Skin of body (tissue), 3 donors: ENCODE results near the gene COG6. TPM values are rescaled to one million over a fixed set of nuclear protein-coding genes. Genes with fewer than 3 reads are reported as not detected.

Experiments
- DNase-seq: peaks from one replicate; lab custom pipeline; 2025; lab: John Stamatoyannopoulos, UW
- small RNA-seq: library from RNA; depleted of rRNA; stranded (forward); fragments of <200 nt; gene quantifications from one replicate; pipeline ENCODE3, GENCODE V24; 2014; ENCODE audit warnings: low replicate concordance
- total RNA-seq: library from RNA; depleted of rRNA; stranded (reverse); fragments of >200 nt; gene quantifications from one replicate; pipeline ENCODE4 v1.2.3, GENCODE V29; 2014

The COG6 gene
- total RNA-seq, 1 donor from 2014 or later, result 40.6 TPM

DNA sequence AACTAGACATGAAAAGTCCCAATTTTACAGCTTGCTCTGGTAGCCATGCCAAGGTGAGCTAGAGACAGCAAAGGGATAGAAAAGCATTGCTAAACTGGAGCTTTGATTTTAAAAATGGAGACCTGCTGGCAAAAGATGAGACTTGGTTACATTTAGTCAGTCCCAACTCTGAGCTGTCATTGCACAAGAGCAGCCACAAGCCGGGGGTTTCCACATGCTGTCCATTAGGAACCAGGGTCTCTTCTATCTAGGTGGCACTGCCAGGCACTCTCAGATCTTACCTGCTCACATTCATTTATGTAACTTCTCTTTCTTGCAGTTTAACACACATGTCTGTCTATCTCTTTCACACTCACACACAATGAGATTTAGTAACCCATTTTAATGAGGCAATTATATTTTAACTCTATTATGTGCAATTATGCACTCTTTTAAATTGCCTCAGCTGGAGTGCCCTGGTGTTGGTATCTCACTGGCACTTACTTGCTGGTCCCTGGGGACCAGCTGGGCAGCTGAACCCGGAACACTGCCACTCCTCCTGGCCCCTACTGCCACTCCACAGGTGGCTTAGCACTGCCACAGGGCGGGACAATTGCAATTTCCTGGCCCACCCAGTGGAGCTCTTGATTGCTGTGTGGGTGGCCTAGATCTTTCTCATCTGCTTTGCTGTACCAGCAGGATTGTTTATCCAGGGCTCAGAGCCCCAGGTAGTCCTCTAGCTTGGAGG, 112.5 kb downstream of the COG6 start:
- no peak for DNase-seq

DNA sequence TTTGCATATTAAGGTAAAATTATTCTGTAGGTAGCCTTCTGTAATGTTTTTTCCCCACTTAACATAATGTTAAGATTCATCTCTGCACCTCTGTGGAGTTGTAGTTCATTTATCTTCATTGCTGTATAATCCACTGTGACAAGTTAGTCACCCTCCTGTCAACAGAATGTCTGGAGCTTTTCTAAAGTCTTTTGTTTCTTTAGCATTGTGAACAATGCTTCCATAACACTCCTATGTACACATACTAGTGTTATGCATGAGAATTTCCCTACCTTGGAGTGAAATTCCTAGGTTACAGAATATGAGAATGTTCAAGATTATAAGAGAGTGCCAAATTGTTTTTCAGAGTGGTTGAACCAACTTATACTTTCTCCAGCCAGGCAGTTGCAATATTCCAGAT, 113.5 kb downstream of the COG6 start:
- DNase-seq, result no peak

GRCh38 chr13:39770221-39771090, 115.0 kb downstream of the COG6 start:
- DNase-seq, result no peak

GRCh38 chr13:39773833-39774232, 118.4 kb downstream of the COG6 start:
- no peak for DNase-seq

GRCh38 chr13:39776439-39776838, 121.0 kb downstream of the COG6 start:
- no peak for DNase-seq

- no peak for DNase-seq
Measured at GRCh38 chr13:39777021-39777420, 121.6 kb downstream of the COG6 start.

DNA sequence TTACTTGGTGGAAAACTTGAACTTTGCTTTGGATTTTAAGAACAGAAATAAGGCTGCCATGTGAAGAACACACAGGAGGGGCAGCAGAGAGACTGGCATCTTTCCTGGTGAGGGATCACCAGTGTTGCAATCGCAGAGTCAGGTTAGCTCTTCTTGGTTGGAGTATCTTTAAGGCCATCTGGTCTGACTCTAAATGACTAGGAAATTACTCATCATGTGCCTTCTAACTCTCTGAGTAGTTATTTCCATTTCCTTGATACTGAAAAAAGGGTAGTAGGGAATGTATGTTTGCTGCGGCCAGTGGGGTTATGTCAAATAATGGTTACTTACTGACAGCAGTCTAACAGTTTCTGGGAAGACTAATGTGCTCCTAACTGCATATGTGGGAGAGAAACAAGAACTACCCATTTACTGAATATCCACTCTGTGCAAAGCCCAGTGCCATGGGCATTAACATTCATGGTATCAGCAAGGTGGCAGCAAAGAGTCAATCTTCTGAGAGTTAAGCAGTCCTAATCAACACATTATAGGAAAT, 122.1 kb downstream of the COG6 start:
- no peak for DNase-seq

DNA sequence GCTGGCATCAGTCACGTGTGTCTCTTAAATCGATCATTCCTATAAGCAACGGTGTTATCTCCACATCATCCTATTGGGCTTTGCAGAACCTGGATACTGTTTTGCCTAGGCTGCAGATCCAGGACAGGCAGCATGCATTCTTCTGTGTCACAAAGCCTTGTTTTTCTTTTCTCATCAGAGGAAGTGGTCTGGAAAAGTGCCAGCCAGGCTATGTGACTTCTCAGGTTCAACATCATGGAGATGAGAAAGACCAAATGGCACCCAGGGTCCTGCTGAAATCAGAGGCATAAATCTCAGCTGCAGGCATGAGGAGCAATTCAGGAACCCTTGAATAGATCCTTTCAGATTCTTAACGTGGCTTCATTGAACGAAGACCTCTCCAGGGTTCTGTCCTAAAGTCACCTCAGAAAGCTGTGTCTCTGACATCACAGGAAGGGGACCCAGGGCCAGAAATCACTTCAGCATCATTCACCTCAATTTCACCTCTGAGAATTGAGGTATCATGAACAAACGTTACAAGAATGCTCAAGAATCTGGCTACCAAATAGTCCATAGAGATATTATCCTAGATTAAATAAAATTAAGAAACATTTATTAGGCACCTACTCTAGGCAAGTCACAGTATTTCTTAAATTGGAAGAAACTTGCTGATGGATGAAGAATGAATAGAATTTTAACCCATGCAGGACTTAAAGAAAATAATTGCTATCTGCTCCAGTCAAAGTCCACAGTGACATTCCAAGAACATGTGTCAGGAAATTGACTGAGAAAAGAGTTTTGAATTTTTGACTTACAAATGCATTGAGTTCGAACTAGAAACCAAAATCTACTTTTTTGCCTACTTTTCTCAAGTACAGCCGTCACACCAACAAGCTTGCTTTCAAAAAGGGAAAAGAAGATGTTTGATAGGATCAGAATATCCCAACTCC, 124.1 kb downstream of the COG6 start:
- DNase-seq, result no peak

- DNase-seq, result no peak
Measured at GRCh38 chr13:39780711-39781110, 125.2 kb downstream of the COG6 start.

GRCh38 chr13:39781381-39781780, 125.9 kb downstream of the COG6 start:
- no peak for DNase-seq

GRCh38 chr13:39783051-39783450, 127.6 kb downstream of the COG6 start:
- DNase-seq, result no peak

DNA sequence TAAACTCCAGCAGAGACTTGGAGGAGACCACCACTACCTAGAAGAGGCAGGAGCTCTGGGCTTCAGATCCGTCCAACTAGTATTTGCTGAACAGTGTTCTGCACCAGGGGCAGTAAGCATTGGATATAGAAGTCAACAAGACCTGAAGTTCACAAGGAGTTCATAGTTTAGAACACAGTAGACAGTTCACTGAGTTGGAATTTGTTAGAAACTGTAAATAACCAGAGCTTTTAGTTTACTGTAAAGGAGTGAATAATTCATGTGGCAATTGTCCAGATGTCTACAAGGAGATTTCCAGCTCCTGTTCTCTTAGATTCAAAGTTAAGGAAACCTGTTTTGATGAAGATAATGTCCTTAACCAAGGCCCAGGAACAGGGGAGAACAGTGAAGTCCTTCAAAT, 128.9 kb downstream of the COG6 start:
- no peak for DNase-seq

GRCh38 chr13:39786091-39786490, 130.6 kb downstream of the COG6 start:
- no peak for DNase-seq

GRCh38 chr13:39787086-39787487, 131.6 kb downstream of the COG6 start:
- DNase-seq, result peak; percentile 60

GRCh38 chr13:39788102-39788501, 132.6 kb downstream of the COG6 start:
- DNase-seq, result no peak

DNA sequence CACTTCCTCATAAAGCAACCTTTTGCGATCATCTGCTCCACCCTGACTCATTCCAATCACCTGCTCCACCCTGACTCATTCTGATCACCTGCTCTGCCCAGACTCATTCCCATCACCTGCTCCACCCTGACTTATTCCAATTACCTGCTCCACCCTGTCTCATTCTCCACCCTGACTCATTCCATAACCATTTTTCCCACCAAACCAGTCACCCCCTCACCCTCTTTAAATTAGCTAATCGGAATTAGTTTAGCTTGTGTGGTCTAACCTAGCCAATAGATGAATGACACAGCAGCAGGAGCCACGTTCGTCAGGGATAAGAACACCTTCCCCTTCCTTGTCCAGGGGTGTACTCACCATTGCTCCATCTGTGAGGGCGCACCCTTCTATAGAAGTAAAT, 134.0 kb downstream of the COG6 start:
- no peak for DNase-seq

Small RNA genes lying within 50 kb of the gene (small RNA-seq; reads per million reads assigned to genes)
- gene MIR4305, result not detected
- gene RNY4P14, result not detected

Other genes with a start within 250 kb of the COG6 start
- gene LHFPL6, start 52.5 kb upstream of the COG6 start, total RNA-seq, result 46.0 TPM